GM06990 (cell line): ENCODE measurements around the gene FAM181A.

Experiments used
- DNase-seq: peaks from one replicate; pipeline ENCODE4 v3.0.0-alpha.2; 2011; ENCODE audit not compliant: insufficient read length; ENCODE audit errors: extremely low read depth
- H3K27me3 ChIP-seq: replicated peaks from 2 replicates; pipeline ENCODE4 v1.6.0; 2011; ENCODE audit warnings: low read length; ENCODE audit not compliant: control insufficient read depth, insufficient read depth
- H3K36me3 ChIP-seq: 2 replicates; pipeline ENCODE4 v1.5.1; 2011; ENCODE audit warnings: low read length; ENCODE audit not compliant: control insufficient read depth, insufficient read depth
- H3K4me3 ChIP-seq: replicated peaks from 2 replicates; pipeline ENCODE4 v1.5.1; 2011; ENCODE audit warnings: low read depth, mild to moderate bottlenecking, control low read depth, low read length
- TF ChIP-seq, protein P1 (sequence below): IDR thresholded peaks from 2 replicates; pipeline ENCODE4 v1.5.1; 2011; ENCODE audit warnings: low read length, control low read depth, mild to moderate bottlenecking, inconsistent platforms; ENCODE audit not compliant: insufficient read depth, poor library complexity, severe bottlenecking

FAM181A gene

DNA sequence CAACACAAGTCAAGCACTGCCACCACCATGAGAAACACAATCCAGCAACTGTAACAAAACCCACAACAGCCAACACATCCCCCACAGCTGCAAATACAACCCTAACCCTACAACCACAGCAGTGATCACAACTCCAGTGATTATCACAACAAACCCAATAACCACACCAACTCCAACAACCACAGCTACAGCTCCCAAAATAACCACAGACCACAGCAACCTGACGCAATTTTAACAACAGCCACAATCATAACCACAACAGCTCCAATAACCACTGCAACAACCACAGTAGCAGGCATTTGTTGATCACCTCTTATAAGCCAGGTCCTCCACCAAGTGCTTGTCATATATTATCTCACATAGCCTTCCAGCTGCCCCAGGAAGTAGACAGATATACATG lies 42.2 kb upstream of the FAM181A start:
- H3K27me3 ChIP-seq: no peaks in the 10 kb centered on the region; the same call in 1 of the 2 replicates
- TF ChIP-seq, protein P1, sequence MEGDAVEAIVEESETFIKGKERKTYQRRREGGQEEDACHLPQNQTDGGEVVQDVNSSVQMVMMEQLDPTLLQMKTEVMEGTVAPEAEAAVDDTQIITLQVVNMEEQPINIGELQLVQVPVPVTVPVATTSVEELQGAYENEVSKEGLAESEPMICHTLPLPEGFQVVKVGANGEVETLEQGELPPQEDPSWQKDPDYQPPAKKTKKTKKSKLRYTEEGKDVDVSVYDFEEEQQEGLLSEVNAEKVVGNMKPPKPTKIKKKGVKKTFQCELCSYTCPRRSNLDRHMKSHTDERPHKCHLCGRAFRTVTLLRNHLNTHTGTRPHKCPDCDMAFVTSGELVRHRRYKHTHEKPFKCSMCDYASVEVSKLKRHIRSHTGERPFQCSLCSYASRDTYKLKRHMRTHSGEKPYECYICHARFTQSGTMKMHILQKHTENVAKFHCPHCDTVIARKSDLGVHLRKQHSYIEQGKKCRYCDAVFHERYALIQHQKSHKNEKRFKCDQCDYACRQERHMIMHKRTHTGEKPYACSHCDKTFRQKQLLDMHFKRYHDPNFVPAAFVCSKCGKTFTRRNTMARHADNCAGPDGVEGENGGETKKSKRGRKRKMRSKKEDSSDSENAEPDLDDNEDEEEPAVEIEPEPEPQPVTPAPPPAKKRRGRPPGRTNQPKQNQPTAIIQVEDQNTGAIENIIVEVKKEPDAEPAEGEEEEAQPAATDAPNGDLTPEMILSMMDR: no peak
- H3K4me3 ChIP-seq: no peak overlapping the region
- DNase-seq: no peak
- H3K36me3 ChIP-seq: no peaks in the 10 kb centered on the region

DNA sequence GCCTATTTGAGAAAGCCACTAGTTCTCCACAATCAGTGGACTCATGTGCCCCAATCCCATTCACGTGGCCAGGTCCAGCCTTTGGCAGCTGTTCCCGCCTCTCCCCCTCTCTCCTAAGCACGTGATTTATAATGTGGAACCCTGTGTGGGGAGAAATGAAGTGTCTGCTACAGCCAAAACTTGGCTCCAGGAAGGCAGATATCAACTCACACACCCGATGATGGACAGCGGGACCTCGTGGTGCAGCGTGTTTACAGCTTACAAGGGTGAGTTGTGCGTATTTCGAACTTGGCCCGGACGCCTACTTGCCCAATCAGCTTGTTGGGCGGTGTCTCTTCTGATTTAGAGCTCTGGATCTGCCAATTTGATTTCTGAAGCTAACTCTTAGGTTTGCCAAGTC lies 38.1 kb upstream of the FAM181A start:
- DNase-seq: no peak
- TF ChIP-seq, protein P1: no peak
- Histone ChIP-seq H3K36me3 (no peaks in the 10 kb centered on the region), H3K27me3 (no peaks in the 10 kb centered on the region; the same call in 1 of the 2 replicates), H3K4me3 (no peak overlapping the region)

DNA sequence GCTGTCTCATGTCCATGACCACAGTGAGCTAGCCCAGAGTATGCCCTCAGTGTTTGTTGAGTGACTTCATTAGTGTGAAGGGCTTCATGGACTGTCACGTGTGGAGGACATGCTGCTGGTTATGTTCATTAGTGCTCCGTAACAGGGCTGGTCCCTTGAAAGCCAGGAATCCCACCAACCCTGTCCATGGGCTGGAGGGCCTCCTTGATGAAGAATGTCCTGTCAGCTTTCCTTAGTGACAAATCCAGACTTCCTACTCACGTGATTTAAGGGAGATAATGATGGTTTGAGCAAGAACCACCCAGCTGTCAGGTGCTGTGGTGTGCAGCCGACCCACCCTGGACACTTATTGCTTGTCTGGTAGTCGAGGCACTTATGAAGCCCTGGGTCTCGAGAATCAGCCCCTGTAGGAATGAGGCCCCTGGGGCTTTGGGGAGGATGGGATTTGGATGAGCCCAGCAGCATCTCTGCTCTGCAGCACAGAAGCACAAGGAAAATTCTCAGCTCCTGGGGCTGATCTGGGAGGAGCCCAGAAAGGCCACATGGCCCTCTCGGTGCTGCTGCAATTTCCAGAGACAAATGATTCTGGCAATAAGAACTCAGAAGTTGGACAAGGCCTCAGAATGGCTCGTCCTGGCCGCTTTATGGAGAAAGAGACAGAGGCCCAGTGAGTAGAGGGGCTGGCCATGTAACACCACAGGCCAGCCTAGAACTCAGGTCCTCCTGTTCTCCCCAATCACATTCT lies 37.2 kb upstream of the FAM181A start:
- no peaks in the 10 kb centered on the region; the same call in 1 of the 2 replicates for H3K27me3 ChIP-seq
- H3K4me3 ChIP-seq: no peak overlapping the region
- TF ChIP-seq, protein P1: no peak
- H3K36me3 ChIP-seq: no peaks in the 10 kb centered on the region
- no peak for DNase-seq

DNA sequence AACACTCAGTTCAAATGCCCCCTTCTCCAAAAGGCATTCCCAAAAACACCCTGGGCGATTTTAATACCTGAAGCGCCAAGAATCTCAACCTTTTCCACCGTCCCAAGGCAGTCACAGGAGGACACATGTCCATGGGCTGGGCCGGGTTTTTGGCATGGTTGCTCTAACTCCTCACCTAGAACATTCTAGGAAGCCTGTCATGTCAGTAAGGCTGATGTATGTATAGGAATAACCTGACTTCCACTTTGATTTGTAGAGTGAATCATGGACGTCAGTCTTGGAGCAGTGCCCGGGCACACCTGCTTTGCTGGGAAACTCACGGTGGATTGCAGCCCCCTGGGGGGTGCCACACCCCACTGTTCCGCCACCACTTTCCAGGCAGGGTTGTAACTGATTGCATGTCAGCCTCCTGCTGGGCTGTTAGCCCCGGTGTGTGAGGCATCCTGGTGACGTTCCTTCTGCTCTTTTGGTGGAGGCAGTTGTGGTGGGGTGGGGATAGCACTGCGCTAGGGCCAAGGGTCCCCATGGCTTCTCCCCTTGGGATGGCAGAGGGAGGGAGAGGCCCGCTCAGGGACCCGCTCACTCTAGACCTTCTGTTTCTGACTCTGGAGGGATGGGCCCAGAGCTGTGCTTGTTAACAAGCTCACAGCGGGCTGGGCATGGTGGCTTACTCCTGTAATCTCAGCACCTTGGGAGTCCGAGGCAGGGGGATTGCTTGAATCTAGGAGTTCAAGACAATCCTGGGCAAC lies 35.2 kb upstream of the FAM181A start:
- TF ChIP-seq, protein P1: no peak
- Histone ChIP-seq H3K4me3 (no peak overlapping the region), H3K27me3 (no peaks in the 10 kb centered on the region; the same call in none of the 2 replicates), H3K36me3 (no peaks in the 10 kb centered on the region)
- no peak for DNase-seq

DNA sequence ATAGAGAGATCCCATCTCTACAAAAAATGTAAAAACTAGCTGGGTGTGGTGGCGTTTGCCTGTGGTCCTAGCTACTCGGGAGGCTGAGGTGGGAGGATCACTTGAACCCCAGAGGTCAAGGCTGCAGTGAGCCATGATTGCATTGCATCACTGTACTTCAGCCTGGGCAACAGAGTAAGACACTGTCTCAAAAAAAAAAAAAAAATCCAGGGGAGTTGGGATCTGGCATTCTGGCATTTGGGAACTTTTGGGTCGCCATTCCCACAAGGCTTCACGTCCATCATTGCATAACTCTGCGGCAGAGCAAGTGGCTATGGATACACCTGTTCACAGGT lies 34.7 kb upstream of the FAM181A start:
- TF ChIP-seq, protein P1: no peak
- H3K4me3 ChIP-seq: no peak overlapping the region
- no peaks in the 10 kb centered on the region; the same call in none of the 2 replicates for H3K27me3 ChIP-seq
- no peak for DNase-seq
- H3K36me3 ChIP-seq: no peaks in the 10 kb centered on the region
